Chondrocyte (in vitro differentiated cells): Measurements from ENCODE around the gene ZFAND2A. TPM values are rescaled to one million over a fixed set of nuclear protein-coding genes. Genes with fewer than 3 reads are reported as not detected.

Experiments
- DNase-seq: peaks from one replicate; pipeline ENCODE4 v3.0.0; 2021; ENCODE audit warnings: mixed read lengths, low spot score
- H3K27ac Mint-ChIP-seq: one replicate; pipeline ENCODE4 v1.8.0; 2021; ENCODE audit warnings: mild to moderate bottlenecking, moderate library complexity, mixed read lengths; ENCODE audit not compliant: unreplicated experiment
- H3K27me3 Mint-ChIP-seq: 2 replicates; pipeline ENCODE4 v1.8.0; 2021; ENCODE audit warnings: low read depth, mixed read lengths
- H3K36me3 Mint-ChIP-seq: 2 replicates; pipeline ENCODE4 v1.8.0; 2021; ENCODE audit warnings: low read depth, mixed read lengths
- H3K4me1 Mint-ChIP-seq: 2 replicates; pipeline ENCODE4 v1.8.0; 2021; ENCODE audit warnings: low read depth, mild to moderate bottlenecking, mixed read lengths
- H3K4me3 Mint-ChIP-seq: one replicate; pipeline ENCODE4 v1.8.0; 2021; ENCODE audit warnings: mild to moderate bottlenecking, moderate library complexity, mixed read lengths; ENCODE audit not compliant: unreplicated experiment
- H3K9me3 Mint-ChIP-seq: 2 replicates; pipeline ENCODE4 v1.8.0; 2021; ENCODE audit warnings: low read depth, mixed read lengths
- total RNA-seq: library from RNA; stranded (reverse); gene quantifications from 3 replicates; pipeline ENCODE4 v1.2.1, GENCODE V29; 2021
- TF ChIP-seq, protein P1 (sequence below): fragments of 200-600 bp; sonication (generic); IDR thresholded peaks from 2 replicates; pipeline ENCODE4 v1.5.0; 2021; ENCODE audit warnings: antibody characterized with exemption, mild to moderate bottlenecking, moderate library complexity

ZFAND2A gene
- total RNA-seq, 1 donor from 2014 or later = 16.2 TPM

DNA sequence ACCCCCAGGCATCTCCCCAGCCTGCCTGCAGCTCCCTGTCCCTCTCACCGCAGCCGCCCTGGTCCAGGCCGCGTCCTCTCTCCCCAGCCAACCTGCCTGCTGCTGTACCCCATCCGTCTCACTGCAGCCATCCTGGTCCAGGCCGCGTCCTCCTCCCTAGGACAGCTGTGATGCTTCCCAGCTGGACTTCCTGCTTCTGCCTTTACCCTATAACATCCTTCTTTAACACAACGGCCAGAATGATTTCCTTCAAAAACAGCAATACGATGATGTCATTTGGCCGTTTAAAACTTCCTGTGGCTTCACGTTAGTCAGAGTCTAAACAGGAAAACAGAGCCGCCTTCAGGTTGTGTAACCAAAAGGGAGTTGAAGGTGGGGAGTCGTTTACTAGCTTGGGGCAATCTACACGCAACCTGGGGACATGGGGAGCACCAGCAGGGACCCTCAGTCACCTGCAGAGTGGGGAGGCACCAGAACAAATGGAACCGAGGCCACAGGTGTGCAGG is 32.2 kb upstream of the ZFAND2A start:
- peaks cover 4% of the 10 kb centered on the region for H3K4me1 Mint-ChIP-seq
- H3K27ac Mint-ChIP-seq = no peak overlapping the region
- TF ChIP-seq, protein P1, sequence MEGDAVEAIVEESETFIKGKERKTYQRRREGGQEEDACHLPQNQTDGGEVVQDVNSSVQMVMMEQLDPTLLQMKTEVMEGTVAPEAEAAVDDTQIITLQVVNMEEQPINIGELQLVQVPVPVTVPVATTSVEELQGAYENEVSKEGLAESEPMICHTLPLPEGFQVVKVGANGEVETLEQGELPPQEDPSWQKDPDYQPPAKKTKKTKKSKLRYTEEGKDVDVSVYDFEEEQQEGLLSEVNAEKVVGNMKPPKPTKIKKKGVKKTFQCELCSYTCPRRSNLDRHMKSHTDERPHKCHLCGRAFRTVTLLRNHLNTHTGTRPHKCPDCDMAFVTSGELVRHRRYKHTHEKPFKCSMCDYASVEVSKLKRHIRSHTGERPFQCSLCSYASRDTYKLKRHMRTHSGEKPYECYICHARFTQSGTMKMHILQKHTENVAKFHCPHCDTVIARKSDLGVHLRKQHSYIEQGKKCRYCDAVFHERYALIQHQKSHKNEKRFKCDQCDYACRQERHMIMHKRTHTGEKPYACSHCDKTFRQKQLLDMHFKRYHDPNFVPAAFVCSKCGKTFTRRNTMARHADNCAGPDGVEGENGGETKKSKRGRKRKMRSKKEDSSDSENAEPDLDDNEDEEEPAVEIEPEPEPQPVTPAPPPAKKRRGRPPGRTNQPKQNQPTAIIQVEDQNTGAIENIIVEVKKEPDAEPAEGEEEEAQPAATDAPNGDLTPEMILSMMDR = no peak
- no peaks in the 10 kb centered on the region for H3K9me3 Mint-ChIP-seq
- H3K4me3 Mint-ChIP-seq = no peak overlapping the region
- DNase-seq = no peak
- peaks cover 2% of the 10 kb centered on the region for H3K36me3 Mint-ChIP-seq
- H3K27me3 Mint-ChIP-seq = peaks cover 33% of the 10 kb centered on the region

DNA sequence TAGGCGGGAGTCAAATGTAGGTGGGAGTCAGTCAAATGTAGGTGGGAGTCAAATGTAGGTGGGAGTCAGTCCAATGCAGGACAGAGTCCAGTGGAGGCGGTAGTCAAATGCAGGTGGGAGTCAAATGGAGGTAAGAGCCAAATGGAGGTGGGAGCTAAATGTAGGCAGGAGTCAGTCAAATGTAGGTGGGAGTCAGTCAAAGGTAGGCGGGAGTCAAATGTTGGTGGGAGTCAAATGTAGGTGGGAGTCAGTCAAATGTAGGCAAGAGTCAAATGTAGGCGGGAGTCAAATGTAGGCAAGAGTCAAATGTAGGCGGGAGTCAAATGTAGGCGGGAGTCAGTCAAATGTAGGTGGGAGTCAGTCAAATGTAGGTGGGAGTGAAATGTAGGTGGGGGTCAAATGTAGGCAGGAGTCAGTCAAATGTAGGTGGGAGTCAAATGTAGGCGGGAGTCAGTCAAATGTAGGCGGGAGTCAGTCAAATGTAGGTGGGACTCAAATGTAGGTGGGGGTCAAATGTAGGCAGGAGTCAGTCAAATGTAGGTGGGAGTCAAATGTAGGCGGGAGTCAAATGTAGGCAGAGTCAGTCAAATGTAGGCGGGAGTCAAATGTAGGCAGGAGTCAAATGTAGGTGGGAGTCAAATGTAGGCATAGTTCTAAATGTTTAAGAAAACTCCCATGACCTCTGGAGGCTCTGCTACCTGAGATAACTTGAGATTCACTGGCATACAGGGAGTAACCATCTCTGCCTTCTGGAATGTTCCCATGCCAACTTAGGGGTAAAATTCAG is 30.2 kb upstream of the ZFAND2A start:
- TF ChIP-seq, protein P1 = no peak
- peaks cover 4% of the 10 kb centered on the region for H3K4me1 Mint-ChIP-seq
- H3K9me3 Mint-ChIP-seq = no peaks in the 10 kb centered on the region
- H3K36me3 Mint-ChIP-seq = peaks cover under 1% of the 10 kb centered on the region
- peaks cover 46% of the 10 kb centered on the region for H3K27me3 Mint-ChIP-seq
- no peak for DNase-seq
- H3K4me3 Mint-ChIP-seq = no peak overlapping the region
- no peak overlapping the region for H3K27ac Mint-ChIP-seq

DNA sequence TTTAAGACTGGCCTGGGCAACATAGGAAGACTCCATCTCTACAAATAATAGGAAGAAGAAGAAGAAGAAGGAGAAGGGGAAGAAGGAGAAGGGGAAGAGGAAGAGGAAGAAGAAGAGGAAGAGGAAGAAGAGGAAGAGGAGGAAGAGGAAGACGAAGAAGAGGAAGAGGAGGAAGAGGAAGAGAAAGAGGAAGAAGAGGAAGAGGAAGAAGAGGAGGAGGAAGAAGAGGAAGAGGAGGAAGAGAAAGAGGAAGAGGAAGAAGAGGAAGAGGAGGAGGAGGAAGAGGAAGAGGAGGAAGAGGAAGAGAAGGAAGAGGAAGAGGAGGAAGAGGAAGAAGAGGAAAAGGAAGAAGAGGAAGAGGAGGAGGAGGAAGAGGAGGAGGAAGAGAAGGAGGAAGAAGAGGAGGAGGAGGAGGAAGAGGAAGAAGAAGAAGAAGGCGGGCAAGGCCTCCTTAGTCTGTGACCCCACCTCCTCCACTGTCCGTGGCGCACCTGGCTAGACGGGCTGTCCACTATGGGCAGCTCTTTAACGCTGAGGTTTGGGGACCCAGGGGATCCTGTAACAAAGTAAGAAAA is 28.8 kb upstream of the ZFAND2A start:
- Mint-ChIP-seq H3K4me1 (peaks cover 4% of the 10 kb centered on the region), H3K9me3 (no peaks in the 10 kb centered on the region), H3K27ac (no peak overlapping the region), H3K36me3 (no peaks in the 10 kb centered on the region), H3K27me3 (peaks cover 40% of the 10 kb centered on the region), H3K4me3 (no peak overlapping the region)
- TF ChIP-seq, protein P1 = no peak
- DNase-seq = no peak

DNA sequence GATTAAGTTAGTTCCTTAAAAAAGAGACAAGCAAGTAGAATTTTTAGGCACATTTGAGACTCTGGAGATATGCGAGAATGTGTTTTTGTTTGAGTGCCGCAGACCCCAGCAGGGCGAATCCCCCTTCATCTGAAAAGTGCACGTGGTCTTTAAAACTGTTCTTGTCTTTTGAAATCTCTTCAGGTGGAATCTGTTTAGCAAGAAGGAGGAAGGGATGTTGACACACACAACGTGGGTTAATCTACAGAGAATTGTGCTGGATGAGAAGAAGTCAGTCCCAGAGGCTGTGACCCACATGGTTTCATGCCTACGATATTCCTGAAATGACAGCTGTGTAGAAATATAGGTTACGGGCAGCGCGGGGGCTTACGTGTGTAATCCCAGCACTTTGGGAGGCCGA is 27.1 kb upstream of the ZFAND2A start:
- Mint-ChIP-seq H3K27me3 (peaks cover 41% of the 10 kb centered on the region), H3K27ac (no peak overlapping the region)

DNA sequence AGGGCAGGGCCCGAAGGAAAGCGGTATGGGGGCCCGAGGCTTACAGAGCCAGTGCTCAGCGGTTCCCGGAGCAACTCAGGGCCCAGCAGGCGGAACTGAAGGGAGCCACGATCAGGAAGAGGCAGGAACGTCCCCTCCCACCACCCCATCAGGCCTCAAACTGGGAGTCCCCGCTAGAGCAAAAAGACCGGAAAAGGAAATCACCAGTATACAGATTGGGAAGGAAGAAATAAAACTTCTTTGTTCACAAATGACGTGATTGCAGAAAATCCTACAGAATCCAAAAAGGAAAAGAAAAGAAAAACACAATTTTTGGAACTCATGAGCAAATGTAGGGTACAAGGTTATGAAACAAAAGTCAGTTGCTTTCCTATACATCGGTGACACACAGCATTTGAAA is 21.6 kb upstream of the ZFAND2A start:
- Mint-ChIP-seq H3K27me3 (peaks cover 20% of the 10 kb centered on the region), H3K4me1 (peaks cover 3% of the 10 kb centered on the region), H3K9me3 (no peaks in the 10 kb centered on the region), H3K36me3 (no peaks in the 10 kb centered on the region), H3K4me3 (no peak overlapping the region), H3K27ac (no peak overlapping the region)
- TF ChIP-seq, protein P1 = no peak
- DNase-seq = no peak

More for the DNA sequence above, 27.1 kb upstream of the ZFAND2A start:
- TF ChIP-seq, protein P1 = no peak
- DNase-seq = no peak
- Mint-ChIP-seq H3K36me3 (no peaks in the 10 kb centered on the region), H3K4me1 (peaks cover 1% of the 10 kb centered on the region), H3K4me3 (no peak overlapping the region), H3K9me3 (no peaks in the 10 kb centered on the region)
